Osteocyte (in vitro differentiated cells): ENCODE measurements around the gene LRFN2. TPM values are rescaled to one million over a fixed set of nuclear protein-coding genes. Genes with fewer than 3 reads are reported as not detected.

Source experiments
- DNase-seq: peaks from one replicate; pipeline ENCODE4 v3.0.0; 2021; ENCODE audit warnings: mixed read lengths; ENCODE audit not compliant: unreplicated experiment; ENCODE audit errors: extremely low spot score
- H3K27ac Mint-ChIP-seq: one replicate; pipeline ENCODE4 v1.8.0; 2021; ENCODE audit warnings: mild to moderate bottlenecking, mixed read lengths; ENCODE audit not compliant: unreplicated experiment
- H3K27me3 Mint-ChIP-seq: one replicate; pipeline ENCODE4 v1.8.0; 2021; ENCODE audit warnings: mixed read lengths; ENCODE audit not compliant: unreplicated experiment
- H3K36me3 Mint-ChIP-seq: one replicate; pipeline ENCODE4 v1.8.0; 2021; ENCODE audit warnings: mixed read lengths; ENCODE audit not compliant: unreplicated experiment
- H3K4me1 Mint-ChIP-seq: one replicate; pipeline ENCODE4 v1.8.0; 2021; ENCODE audit warnings: mixed read lengths; ENCODE audit not compliant: unreplicated experiment
- H3K4me3 Mint-ChIP-seq: one replicate; pipeline ENCODE4 v1.8.0; 2021; ENCODE audit warnings: mild to moderate bottlenecking, moderate library complexity, mixed read lengths; ENCODE audit not compliant: unreplicated experiment
- H3K9me3 Mint-ChIP-seq: one replicate; pipeline ENCODE4 v1.8.0; 2021; ENCODE audit warnings: mixed read lengths; ENCODE audit not compliant: unreplicated experiment
- CTCF ChIP-seq: fragments of 200-600 bp; sonication (generic); IDR thresholded peaks from 2 replicates; pipeline ENCODE4 v1.5.0; 2021; ENCODE audit warnings: antibody characterized with exemption, mild to moderate bottlenecking, moderate library complexity
- total RNA-seq: library from RNA; stranded (reverse); gene quantifications from 2 replicates; pipeline ENCODE4 v1.2.1, GENCODE V29; 2021

The LRFN2 gene
- total RNA-seq, 1 donor from 2014 or later: not detected

- peak; percentile 3 for DNase-seq
- Mint-ChIP-seq H3K9me3 (no peaks in the 10 kb centered on the region), H3K27me3 (peaks cover 35% of the 10 kb centered on the region), H3K4me1 (no peaks in the 10 kb centered on the region), H3K4me3 (no peak overlapping the region), H3K36me3 (no peaks in the 10 kb centered on the region), H3K27ac (no peak overlapping the region)
- TF ChIP-seq CTCF: no peak
Measured at GRCh38 chr6:40373267-40373666, 213.9 kb downstream of the LRFN2 start.

GRCh38 chr6:40371621-40372020 lies 215.5 kb downstream of the LRFN2 start:
- no peaks in the 10 kb centered on the region for H3K4me1 Mint-ChIP-seq
- no peak overlapping the region for H3K4me3 Mint-ChIP-seq
- H3K27me3 Mint-ChIP-seq: peaks cover 35% of the 10 kb centered on the region
- DNase-seq: no peak
- peaks cover 5% of the 10 kb centered on the region for H3K9me3 Mint-ChIP-seq
- no peak overlapping the region for H3K27ac Mint-ChIP-seq
- no peaks in the 10 kb centered on the region for H3K36me3 Mint-ChIP-seq
- no peak for TF ChIP-seq CTCF

GRCh38 chr6:40371095-40371494 lies 216.1 kb downstream of the LRFN2 start:
- H3K4me3 Mint-ChIP-seq: no peak overlapping the region
- no peaks in the 10 kb centered on the region for H3K36me3 Mint-ChIP-seq
- H3K9me3 Mint-ChIP-seq: peaks cover 8% of the 10 kb centered on the region
- H3K4me1 Mint-ChIP-seq: no peaks in the 10 kb centered on the region
- DNase-seq: no peak
- no peak for TF ChIP-seq CTCF
- H3K27me3 Mint-ChIP-seq: peaks cover 35% of the 10 kb centered on the region
- no peak overlapping the region for H3K27ac Mint-ChIP-seq

GRCh38 chr6:40369891-40370290 lies 217.3 kb downstream of the LRFN2 start:
- H3K4me1 Mint-ChIP-seq: no peaks in the 10 kb centered on the region
- H3K4me3 Mint-ChIP-seq: no peak overlapping the region
- peaks cover 12% of the 10 kb centered on the region for H3K9me3 Mint-ChIP-seq
- DNase-seq: no peak
- TF ChIP-seq CTCF: no peak
- H3K36me3 Mint-ChIP-seq: no peaks in the 10 kb centered on the region
- H3K27ac Mint-ChIP-seq: no peak overlapping the region
- H3K27me3 Mint-ChIP-seq: peaks cover 37% of the 10 kb centered on the region

GRCh38 chr6:40369042-40369441 lies 218.1 kb downstream of the LRFN2 start:
- Mint-ChIP-seq H3K27ac (no peak overlapping the region), H3K4me3 (no peak overlapping the region), H3K9me3 (peaks cover 12% of the 10 kb centered on the region), H3K4me1 (no peaks in the 10 kb centered on the region), H3K36me3 (no peaks in the 10 kb centered on the region), H3K27me3 (peaks cover 41% of the 10 kb centered on the region)
- no peak for TF ChIP-seq CTCF
- DNase-seq: no peak
